GM18508 (cell line): ENCODE measurements around the gene RAB22A.

Experiments used
- ATAC-seq: cut with Tn5 transposase; IDR thresholded peaks from one replicate; pipeline ENCODE4 v1.9.1; 2021; ENCODE audit warnings: moderate number of reproducible peaks; ENCODE audit not compliant: insufficient read depth, unreplicated experiment

Gene RAB22A

GRCh38 chr20:58378704-58379103 lies 69.2 kb downstream of the RAB22A start:
- no peak for ATAC-seq

- no peak for ATAC-seq
These were observed 72.1 kb downstream of the RAB22A start for GRCh38 chr20:58381627-58382026.

GRCh38 chr20:58382096-58382495 lies 72.6 kb downstream of the RAB22A start:
- ATAC-seq: no peak

GRCh38 chr20:58384821-58385220 lies 75.3 kb downstream of the RAB22A start:
- no peak for ATAC-seq

- ATAC-seq: no peak
These were observed 78.6 kb downstream of the RAB22A start for GRCh38 chr20:58388028-58388601.

GRCh38 chr20:58388882-58389323 lies 79.4 kb downstream of the RAB22A start, which contains the start of gene VAPB:
VAPB (plus strand) TSS chr20:58389229; CDS start chr20:58389460, 231 bp downstream.
- no peak for ATAC-seq

- no peak for ATAC-seq
These were observed 79.9 kb downstream of the RAB22A start for GRCh38 chr20:58389324-58389967.

GRCh38 chr20:58389968-58390658 lies 80.6 kb downstream of the RAB22A start:
- no peak for ATAC-seq

GRCh38 chr20:58390659-58391035 lies 81.1 kb downstream of the RAB22A start:
- ATAC-seq: no peak

- ATAC-seq: no peak
These were observed 82.8 kb downstream of the RAB22A start for GRCh38 chr20:58392286-58392685.

GRCh38 chr20:58393299-58393698 lies 83.8 kb downstream of the RAB22A start:
- no peak for ATAC-seq

- no peak for ATAC-seq
These were observed 85.3 kb downstream of the RAB22A start for GRCh38 chr20:58394801-58395200.

- no peak for ATAC-seq
These were observed 86.1 kb downstream of the RAB22A start for GRCh38 chr20:58395604-58396003.

GRCh38 chr20:58397429-58397828 lies 87.9 kb downstream of the RAB22A start:
- no peak for ATAC-seq

GRCh38 chr20:58398254-58398653 lies 88.7 kb downstream of the RAB22A start:
- ATAC-seq: no peak

GRCh38 chr20:58399926-58400325 lies 90.4 kb downstream of the RAB22A start:
- ATAC-seq: no peak

- ATAC-seq: no peak
These were observed 91.6 kb downstream of the RAB22A start for GRCh38 chr20:58401162-58401561.

- no peak for ATAC-seq
These were observed 92.8 kb downstream of the RAB22A start for GRCh38 chr20:58402305-58402704.

GRCh38 chr20:58402827-58403226 lies 93.3 kb downstream of the RAB22A start:
- ATAC-seq: no peak

GRCh38 chr20:58403272-58403671 lies 93.8 kb downstream of the RAB22A start:
- no peak for ATAC-seq

- no peak for ATAC-seq
These were observed 96.2 kb downstream of the RAB22A start for GRCh38 chr20:58405504-58406291.
